Keratinocyte (primary cell): ENCODE results near the gene TMEM185B. TPM values are rescaled to one million over a fixed set of nuclear protein-coding genes. Genes with fewer than 3 reads are reported as not detected.

Source experiments
- DNase-seq: peaks from one replicate; pipeline ENCODE4 v3.0.0-alpha.2; 2011; ENCODE audit warnings: low read depth, missing footprints, low spot score
- FAIRE-seq: peaks from 2 replicates; lab custom pipeline; 2011; peaks lifted over from hg19 to GRCh38; lab: Jason Lieb, UNC
- H2AFZ ChIP-seq: 2 replicates; pipeline ENCODE4 v1.6.0; 2012; ENCODE audit warnings: low read length, control low read depth, inconsistent platforms; ENCODE audit not compliant: control insufficient read depth
- H3K27ac ChIP-seq: 2 replicates; pipeline ENCODE4 v1.5.1; 2011; ENCODE audit warnings: low read length; ENCODE audit not compliant: control insufficient read depth, insufficient read depth
- H3K27me3 ChIP-seq: 3 replicates; pipeline ENCODE4 v1.6.0; 2011; ENCODE audit warnings: low read length; ENCODE audit not compliant: control insufficient read depth, insufficient read depth; ENCODE audit errors: extremely low read depth
- H3K36me3 ChIP-seq, 2 experiments: 2 replicates in 1 of 2; 3 replicates in 1 of 2; pipeline ENCODE4 v1.5.1; 2011; ENCODE audit warnings: low read length in 2 of 2, mild to moderate bottlenecking in 1 of 2; ENCODE audit not compliant: control insufficient read depth in 2 of 2, insufficient read depth in 2 of 2; ENCODE audit errors: extremely low read depth in 1 of 2
- H3K4me1 ChIP-seq: 3 replicates; pipeline ENCODE4 v1.5.1; 2011; ENCODE audit warnings: low read length; ENCODE audit not compliant: control insufficient read depth, insufficient read depth; ENCODE audit errors: extremely low read depth
- H3K4me2 ChIP-seq: 3 replicates; pipeline ENCODE4 v1.6.0; 2011; ENCODE audit warnings: low read depth, low read length; ENCODE audit not compliant: control insufficient read depth, insufficient read depth; ENCODE audit errors: extremely low read depth
- H3K4me3 ChIP-seq, 3 experiments: fragments of 200-600 bp in 1 of 3; sonication (generic) in 1 of 3; 2 replicates in 2 of 3; 3 replicates in 1 of 3; pipeline ENCODE4 v1.5.1; 2011 to 2016; ENCODE audit warnings: low read length in 3 of 3, mild to moderate bottlenecking in 3 of 3, control low read depth in 2 of 3, inconsistent platforms in 1 of 3, low read depth in 1 of 3, mixed read lengths in 1 of 3, mixed run types in 1 of 3, moderate library complexity in 1 of 3; ENCODE audit not compliant: control insufficient read depth in 2 of 3, insufficient read depth in 2 of 3; ENCODE audit errors: extremely low read depth in 1 of 3
- H3K79me2 ChIP-seq: 2 replicates; pipeline ENCODE4 v1.6.0; 2012; ENCODE audit warnings: low read length; ENCODE audit not compliant: control insufficient read depth, insufficient read depth
- H3K9ac ChIP-seq: 3 replicates; pipeline ENCODE4 v1.6.0; 2011; ENCODE audit warnings: low read length; ENCODE audit not compliant: control insufficient read depth, insufficient read depth; ENCODE audit errors: extremely low read depth
- H3K9me1 ChIP-seq: 3 replicates; pipeline ENCODE4 v1.6.0; 2011; ENCODE audit warnings: low read length; ENCODE audit not compliant: control insufficient read depth, insufficient read depth; ENCODE audit errors: extremely low read depth
- H3K9me3 ChIP-seq: 2 replicates; pipeline ENCODE4 v1.5.1; 2012; ENCODE audit warnings: low read depth, low read length; ENCODE audit not compliant: control insufficient read depth
- H4K20me1 ChIP-seq: 3 replicates; pipeline ENCODE4 v1.6.0; 2011; ENCODE audit warnings: low read length; ENCODE audit not compliant: control insufficient read depth, insufficient read depth; ENCODE audit errors: extremely low read depth
- EZH2 ChIP-seq: IDR thresholded peaks from one replicate; pipeline ENCODE4 v1.6.1; 2012; ENCODE audit warnings: inconsistent platforms, mild to moderate bottlenecking, low read length, moderate library complexity
- dilution Hi-C: fragments of 300-500 bp; cut with MboI; formaldehyde crosslinking; loops from one replicate; pipeline ENCODE4 v1.7.0; 2020; ENCODE audit warnings: low sequenced_read_pairs; ENCODE audit not compliant: extremely low pct_ligation_motif_present
- polyA plus RNA-seq, 5 experiments: library from polyadenylated mRNA; depleted of rRNA in 3 of 5; stranded (reverse) in 3 of 5; stranded (forward) in 1 of 5; unstranded in 1 of 5; fragments of >200 nt; gene quantifications; 1 replicate in 1 of 5; 2 replicates in 3 of 5; 3 replicates in 1 of 5; pipeline versions ENCODE4 v1.2.1 to v1.2.3, GENCODE V29; 2011 to 2012; ENCODE audit warnings: missing spikeins in 2 of 5, low read depth in 1 of 5, low replicate concordance in 1 of 5
- TF ChIP-seq, protein P1 (sequence below), 3 experiments: IDR thresholded peaks in 1 of 3; conservative IDR thresholded peaks in 1 of 3; optimal IDR thresholded peaks in 1 of 3; 2 replicates in 2 of 3; 3 replicates in 1 of 3; pipeline versions ENCODE3 to v1.5.1; 2011; ENCODE audit warnings: low read length in 3 of 3, mild to moderate bottlenecking in 3 of 3, moderate library complexity in 2 of 3, control low read depth in 1 of 3, inconsistent platforms in 1 of 3; ENCODE audit not compliant: insufficient read depth in 2 of 3; ENCODE audit errors: extremely low read depth in 1 of 3

Gene TMEM185B
- polyA plus RNA-seq, 1 donor (not counting 4 experiments of a cell fraction or from before 2014, with no cell fraction given), result 13.4 TPM

DNA sequence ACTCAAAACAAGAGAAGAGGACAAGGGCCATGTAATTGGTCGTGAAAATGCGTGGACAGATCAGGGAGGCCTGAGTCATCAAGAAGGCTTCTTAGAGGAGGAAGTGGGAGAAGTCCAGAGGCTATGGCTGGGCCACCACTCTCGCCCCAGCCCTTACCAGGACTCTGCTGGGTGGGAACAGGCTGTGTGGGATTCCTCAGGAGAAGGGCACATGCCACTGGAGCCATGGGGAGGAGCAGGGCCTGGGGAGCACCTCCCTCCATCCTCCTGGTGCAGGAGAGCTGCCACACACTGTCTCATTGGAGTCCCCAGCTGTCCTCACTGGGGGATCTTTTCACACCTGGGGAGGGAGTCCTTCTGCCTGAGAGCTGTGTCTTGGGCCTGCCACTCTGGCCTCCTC lies 20.0 kb upstream of the TMEM185B start:
- Histone ChIP-seq H3K9me1 (peaks cover 2% of the 10 kb centered on the region), H3K79me2 (no peaks in the 10 kb centered on the region), H3K9me3 (no peaks in the 10 kb centered on the region), H3K4me3 (no peak overlapping the region), H3K27me3 (no peaks in the 10 kb centered on the region), H3K36me3 (no peaks in the 10 kb centered on the region), H3K9ac (no peak overlapping the region), H2AFZ (peak overlapping the region; percentile 6), H4K20me1 (no peaks in the 10 kb centered on the region), H3K4me1 (peaks cover 43% of the 10 kb centered on the region), H3K4me2 (no peak overlapping the region), H3K27ac (no peak overlapping the region)
- FAIRE-seq (no peak), DNase-seq (no peak)
- dilution Hi-C loops, result no loop called here
- TF ChIP-seq EZH2, result no peak
- TF ChIP-seq, protein P1, sequence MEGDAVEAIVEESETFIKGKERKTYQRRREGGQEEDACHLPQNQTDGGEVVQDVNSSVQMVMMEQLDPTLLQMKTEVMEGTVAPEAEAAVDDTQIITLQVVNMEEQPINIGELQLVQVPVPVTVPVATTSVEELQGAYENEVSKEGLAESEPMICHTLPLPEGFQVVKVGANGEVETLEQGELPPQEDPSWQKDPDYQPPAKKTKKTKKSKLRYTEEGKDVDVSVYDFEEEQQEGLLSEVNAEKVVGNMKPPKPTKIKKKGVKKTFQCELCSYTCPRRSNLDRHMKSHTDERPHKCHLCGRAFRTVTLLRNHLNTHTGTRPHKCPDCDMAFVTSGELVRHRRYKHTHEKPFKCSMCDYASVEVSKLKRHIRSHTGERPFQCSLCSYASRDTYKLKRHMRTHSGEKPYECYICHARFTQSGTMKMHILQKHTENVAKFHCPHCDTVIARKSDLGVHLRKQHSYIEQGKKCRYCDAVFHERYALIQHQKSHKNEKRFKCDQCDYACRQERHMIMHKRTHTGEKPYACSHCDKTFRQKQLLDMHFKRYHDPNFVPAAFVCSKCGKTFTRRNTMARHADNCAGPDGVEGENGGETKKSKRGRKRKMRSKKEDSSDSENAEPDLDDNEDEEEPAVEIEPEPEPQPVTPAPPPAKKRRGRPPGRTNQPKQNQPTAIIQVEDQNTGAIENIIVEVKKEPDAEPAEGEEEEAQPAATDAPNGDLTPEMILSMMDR (optimal IDR thresholded peaks at IDR 0.05 in 1 of 3, IDR thresholded peaks at IDR 0.05 in 1 of 3, conservative IDR thresholded peaks at IDR 0.05 in 1 of 3; ENCODE audit: extremely low read depth in 1 of 3, insufficient read depth in 2 of 3, low read length in 3 of 3), result no peak

DNA sequence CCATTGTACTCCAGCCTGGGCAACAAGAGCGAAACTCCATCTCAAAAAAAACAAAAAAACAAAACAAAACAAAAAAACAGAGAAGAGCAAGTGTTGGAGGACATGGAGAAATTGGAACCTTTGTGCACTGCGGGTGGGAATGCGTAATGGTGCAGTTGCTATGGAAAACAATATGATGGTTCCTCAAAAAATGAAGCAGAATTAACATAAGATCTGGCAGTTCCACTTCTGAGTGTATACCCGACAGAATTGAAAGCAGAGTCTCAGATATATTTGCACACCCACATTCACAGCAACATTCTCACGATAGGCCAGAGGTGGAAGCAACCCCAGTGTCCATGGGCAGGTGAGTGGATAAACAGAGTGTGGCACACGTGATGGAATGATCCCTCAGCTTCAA lies 18.5 kb upstream of the TMEM185B start:
- H3K79me2 ChIP-seq, result no peaks in the 10 kb centered on the region
- H3K27ac ChIP-seq, result no peak overlapping the region
- H3K36me3 ChIP-seq, result no peaks in the 10 kb centered on the region
- H3K4me2 ChIP-seq, result no peak overlapping the region
- peaks cover 37% of the 10 kb centered on the region for H3K4me1 ChIP-seq
- TF ChIP-seq, protein P1 (optimal IDR thresholded peaks at IDR 0.05 in 1 of 3, IDR thresholded peaks at IDR 0.05 in 1 of 3, conservative IDR thresholded peaks at IDR 0.05 in 1 of 3; ENCODE audit: extremely low read depth in 1 of 3, insufficient read depth in 2 of 3, low read length in 3 of 3), result no peak
- TF ChIP-seq EZH2, result no peak
- H3K9me3 ChIP-seq, result no peaks in the 10 kb centered on the region
- FAIRE-seq, result no peak
- no peaks in the 10 kb centered on the region for H4K20me1 ChIP-seq
- dilution Hi-C loops, result no loop called here
- H3K9ac ChIP-seq, result no peak overlapping the region
- no peak overlapping the region for H2AFZ ChIP-seq
- DNase-seq, result no peak
- H3K27me3 ChIP-seq, result no peaks in the 10 kb centered on the region
- H3K4me3 ChIP-seq, result no peak overlapping the region
- peaks cover 2% of the 10 kb centered on the region for H3K9me1 ChIP-seq
